ENCODE data around the gene NXN.
"Not testable (repeated sequence)": the region's sequence is repeated elsewhere in the genome, so short reads cannot be mapped to it uniquely, and the experiment has no call there.

NXN gene

GRCh38 chr17:975371-975915 lies 4.1 kb downstream of the NXN start:
- no peak for DNase-seq (ENCODE audit: extremely low read depth, insufficient read length)
- peaks cover 3% of the 10 kb centered on the region for H3K27me3 ChIP-seq (replicated peaks; ENCODE audit: control insufficient read depth, insufficient read depth, low read length)
- no peak overlapping the region for H3K4me3 ChIP-seq (replicated peaks; ENCODE audit: low read depth, low read length)
- no peak for TF ChIP-seq CTCF (IDR thresholded peaks at IDR 0.05; ENCODE audit: insufficient read depth, low read length, poor library complexity, severe bottlenecking)
- H3K36me3 ChIP-seq (ENCODE audit: control insufficient read depth, insufficient read depth, low read length) = no peaks in the 10 kb centered on the region

GRCh38 chr17:974778-975177 lies 4.8 kb downstream of the NXN start:
- not testable (repeated sequence) for DNase-seq (ENCODE audit: extremely low read depth, insufficient read length); H3K27me3 ChIP-seq (replicated peaks; ENCODE audit: control insufficient read depth, insufficient read depth, low read length); H3K36me3 ChIP-seq (ENCODE audit: control insufficient read depth, insufficient read depth, low read length); H3K4me3 ChIP-seq (replicated peaks; ENCODE audit: low read depth, low read length)

- H3K4me3 ChIP-seq (replicated peaks; ENCODE audit: low read depth, low read length) = no peak overlapping the region
- no peak for TF ChIP-seq CTCF (IDR thresholded peaks at IDR 0.05; ENCODE audit: insufficient read depth, low read length, poor library complexity, severe bottlenecking)
- peaks cover 1% of the 10 kb centered on the region for H3K27me3 ChIP-seq (replicated peaks; ENCODE audit: control insufficient read depth, insufficient read depth, low read length)
- no peak for DNase-seq (ENCODE audit: extremely low read depth, insufficient read length)
- H3K36me3 ChIP-seq (ENCODE audit: control insufficient read depth, insufficient read depth, low read length) = no peaks in the 10 kb centered on the region
These were observed 6.5 kb downstream of the NXN start for GRCh38 chr17:973053-973452.

GRCh38 chr17:971861-972260 lies 7.7 kb downstream of the NXN start:
- not testable (repeated sequence) for DNase-seq (ENCODE audit: extremely low read depth, insufficient read length); H3K36me3 ChIP-seq (ENCODE audit: control insufficient read depth, insufficient read depth, low read length); H3K4me3 ChIP-seq (replicated peaks; ENCODE audit: low read depth, low read length); H3K27me3 ChIP-seq (replicated peaks; ENCODE audit: control insufficient read depth, insufficient read depth, low read length)

GRCh38 chr17:970364-970763 lies 9.2 kb downstream of the NXN start:
- TF ChIP-seq CTCF (IDR thresholded peaks at IDR 0.05; ENCODE audit: insufficient read depth, low read length, poor library complexity, severe bottlenecking) = no peak
- H3K4me3 ChIP-seq (replicated peaks; ENCODE audit: low read depth, low read length) = no peak overlapping the region
- no peak for DNase-seq (ENCODE audit: extremely low read depth, insufficient read length)
- no peaks in the 10 kb centered on the region for H3K36me3 ChIP-seq (ENCODE audit: control insufficient read depth, insufficient read depth, low read length)
- no peaks in the 10 kb centered on the region for H3K27me3 ChIP-seq (replicated peaks; ENCODE audit: control insufficient read depth, insufficient read depth, low read length)

GRCh38 chr17:969811-970355 lies 9.7 kb downstream of the NXN start:
- Histone ChIP-seq H3K4me3 (replicated peaks; ENCODE audit: low read depth, low read length) (no peak overlapping the region), H3K36me3 (ENCODE audit: control insufficient read depth, insufficient read depth, low read length) (no peaks in the 10 kb centered on the region), H3K27me3 (replicated peaks; ENCODE audit: control insufficient read depth, insufficient read depth, low read length) (no peaks in the 10 kb centered on the region)
- no peak for DNase-seq (ENCODE audit: extremely low read depth, insufficient read length)
- TF ChIP-seq CTCF (IDR thresholded peaks at IDR 0.05; ENCODE audit: insufficient read depth, low read length, poor library complexity, severe bottlenecking) = no peak
